Measurements from ENCODE around the gene SGMS1. TPM values are rescaled to one million over a fixed set of nuclear protein-coding genes. Genes with fewer than 3 reads are reported as not detected.

The SGMS1 gene
- total RNA-seq, 1 donor: 61.2 TPM

- no peak overlapping the region for H3K4me3 ChIP-seq (ENCODE audit: low read depth, low read length)
- no peak for DNase-seq (ENCODE audit: low read depth)
- TF ChIP-seq, protein P1, sequence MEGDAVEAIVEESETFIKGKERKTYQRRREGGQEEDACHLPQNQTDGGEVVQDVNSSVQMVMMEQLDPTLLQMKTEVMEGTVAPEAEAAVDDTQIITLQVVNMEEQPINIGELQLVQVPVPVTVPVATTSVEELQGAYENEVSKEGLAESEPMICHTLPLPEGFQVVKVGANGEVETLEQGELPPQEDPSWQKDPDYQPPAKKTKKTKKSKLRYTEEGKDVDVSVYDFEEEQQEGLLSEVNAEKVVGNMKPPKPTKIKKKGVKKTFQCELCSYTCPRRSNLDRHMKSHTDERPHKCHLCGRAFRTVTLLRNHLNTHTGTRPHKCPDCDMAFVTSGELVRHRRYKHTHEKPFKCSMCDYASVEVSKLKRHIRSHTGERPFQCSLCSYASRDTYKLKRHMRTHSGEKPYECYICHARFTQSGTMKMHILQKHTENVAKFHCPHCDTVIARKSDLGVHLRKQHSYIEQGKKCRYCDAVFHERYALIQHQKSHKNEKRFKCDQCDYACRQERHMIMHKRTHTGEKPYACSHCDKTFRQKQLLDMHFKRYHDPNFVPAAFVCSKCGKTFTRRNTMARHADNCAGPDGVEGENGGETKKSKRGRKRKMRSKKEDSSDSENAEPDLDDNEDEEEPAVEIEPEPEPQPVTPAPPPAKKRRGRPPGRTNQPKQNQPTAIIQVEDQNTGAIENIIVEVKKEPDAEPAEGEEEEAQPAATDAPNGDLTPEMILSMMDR (IDR thresholded peaks at IDR 0.05; ENCODE audit: insufficient read depth, low read length): no peak
Observed at GRCh38 chr10:50631052-50631451, 7.3 kb upstream of the SGMS1 start.

- no peak overlapping the region for H3K4me3 ChIP-seq (ENCODE audit: low read depth, low read length)
- DNase-seq (ENCODE audit: low read depth): no peak
- TF ChIP-seq, protein P1 (IDR thresholded peaks at IDR 0.05; ENCODE audit: insufficient read depth, low read length): no peak
Observed at GRCh38 chr10:50629495-50630122, 5.9 kb upstream of the SGMS1 start.

- TF ChIP-seq, protein P1 (IDR thresholded peaks at IDR 0.05; ENCODE audit: insufficient read depth, low read length): no peak
- no peak for DNase-seq (ENCODE audit: low read depth)
Observed at GRCh38 chr10:50627896-50628295, 4.1 kb upstream of the SGMS1 start.

DNA sequence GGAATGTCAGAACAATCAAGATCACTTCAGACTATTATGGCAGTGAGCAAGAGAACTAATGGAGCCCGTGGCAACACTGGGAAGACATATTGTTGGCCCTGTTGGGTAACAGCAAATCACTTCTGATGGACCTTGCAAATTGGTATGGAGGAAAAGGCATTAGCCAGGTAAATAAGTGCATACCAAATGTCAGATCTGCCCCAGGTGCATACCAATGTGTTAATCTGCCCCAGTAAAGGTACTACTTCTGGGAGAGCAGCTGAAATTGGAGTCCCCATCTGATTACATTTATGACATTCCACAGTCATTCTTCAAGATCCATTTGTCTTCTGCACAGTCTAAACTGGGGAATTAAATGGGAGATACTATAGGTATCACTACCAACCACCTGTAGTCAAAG, 3.7 kb upstream of the SGMS1 start:
- no peak for DNase-seq (ENCODE audit: low read depth)
- no peak overlapping the region for H3K4me3 ChIP-seq (ENCODE audit: low read depth, low read length)
- TF ChIP-seq, protein P1 (IDR thresholded peaks at IDR 0.05; ENCODE audit: insufficient read depth, low read length): no peak

More at GRCh38 chr10:50627896-50628295, 4.1 kb upstream of the SGMS1 start:
- H3K4me3 ChIP-seq (ENCODE audit: low read depth, low read length): no peak overlapping the region

GRCh38 chr10:50625649-50626132, 1.9 kb upstream of the SGMS1 start:
- DNase-seq (ENCODE audit: low read depth): peak; percentile 47
- TF ChIP-seq, protein P1 (IDR thresholded peaks at IDR 0.05; ENCODE audit: insufficient read depth, low read length): no peak

DNA sequence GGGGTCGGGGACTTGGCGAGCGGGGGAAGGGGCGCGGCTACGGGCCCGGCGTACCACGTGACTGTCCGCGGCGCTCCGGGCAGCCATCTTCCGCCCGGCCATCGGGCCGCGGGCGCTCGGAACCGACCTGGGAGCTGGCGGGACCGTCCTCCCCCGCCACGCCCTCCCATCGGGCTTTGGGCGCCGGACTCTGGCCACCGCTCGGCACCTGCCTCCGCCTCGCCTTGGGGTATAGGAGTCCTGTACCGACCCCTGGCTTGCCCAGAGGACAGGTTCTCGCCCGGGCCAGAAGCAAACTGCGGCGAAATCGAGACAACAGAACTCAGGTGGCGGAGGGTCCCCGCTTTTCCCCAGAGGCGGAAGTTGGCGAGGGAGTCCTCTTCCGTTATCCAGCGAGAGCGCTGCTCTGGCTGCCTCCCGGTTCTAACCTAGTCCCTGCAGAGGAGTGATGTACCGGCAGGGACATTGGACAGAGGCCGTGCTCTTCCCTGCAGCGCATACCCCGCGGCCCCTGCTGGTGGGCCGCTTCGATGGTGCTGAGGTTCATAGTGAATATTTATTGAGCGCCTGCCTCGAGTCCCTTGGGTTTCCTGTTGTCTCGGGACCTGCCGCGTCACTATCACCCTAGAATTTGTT, 1.2 kb upstream of the SGMS1 start:
- TF ChIP-seq, protein P1 (IDR thresholded peaks at IDR 0.05; ENCODE audit: insufficient read depth, low read length): peak; percentile 83
- DNase-seq (ENCODE audit: low read depth): peak; percentile 56

More at GRCh38 chr10:50625649-50626132, 1.9 kb upstream of the SGMS1 start:
- peak overlapping the region; percentile 81 for H3K4me3 ChIP-seq (ENCODE audit: low read depth, low read length)

More for the DNA sequence above, 1.2 kb upstream of the SGMS1 start:
- peak overlapping the region; percentile 81 for H3K4me3 ChIP-seq (ENCODE audit: low read depth, low read length)

All from fibroblast of the aortic adventitia (primary cell).